HG03565 (cell line): ENCODE measurements around the gene PIK3R2.
A peak's percentile ranks its signal among the peaks of the same experiment; 100 is the strongest.
"Not testable (repeated sequence)": the region's sequence is repeated elsewhere in the genome, so short reads cannot be mapped to it uniquely, and the experiment has no call there.

ENCODE experiments used
- ATAC-seq: cut with Tn5 transposase; IDR thresholded peaks from one replicate; pipeline ENCODE4 v1.9.1; 2021; ENCODE audit warnings: mild to moderate bottlenecking, moderate library complexity; ENCODE audit not compliant: unreplicated experiment

PIK3R2 gene

DNA sequence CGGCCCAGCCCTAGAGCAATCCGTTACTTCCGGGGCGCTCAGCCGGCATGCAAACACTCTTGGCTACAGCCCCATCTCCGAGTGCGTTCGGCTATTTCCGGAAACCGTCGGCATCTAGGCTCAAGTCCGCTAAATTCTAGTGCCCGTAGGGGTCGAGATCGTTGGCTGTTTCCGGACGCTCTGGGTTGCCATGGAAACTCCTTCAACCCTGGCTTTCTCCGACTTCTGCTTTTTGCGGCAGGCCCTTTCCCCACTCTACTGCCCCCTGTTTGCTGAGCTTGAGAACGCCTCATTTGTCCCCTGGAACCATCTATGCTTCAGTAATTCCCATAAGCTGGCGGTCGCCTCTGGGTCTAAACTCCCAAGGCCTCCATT is 534 bp upstream of the PIK3R2 start:
- ATAC-seq = peak; percentile 60

DNA sequence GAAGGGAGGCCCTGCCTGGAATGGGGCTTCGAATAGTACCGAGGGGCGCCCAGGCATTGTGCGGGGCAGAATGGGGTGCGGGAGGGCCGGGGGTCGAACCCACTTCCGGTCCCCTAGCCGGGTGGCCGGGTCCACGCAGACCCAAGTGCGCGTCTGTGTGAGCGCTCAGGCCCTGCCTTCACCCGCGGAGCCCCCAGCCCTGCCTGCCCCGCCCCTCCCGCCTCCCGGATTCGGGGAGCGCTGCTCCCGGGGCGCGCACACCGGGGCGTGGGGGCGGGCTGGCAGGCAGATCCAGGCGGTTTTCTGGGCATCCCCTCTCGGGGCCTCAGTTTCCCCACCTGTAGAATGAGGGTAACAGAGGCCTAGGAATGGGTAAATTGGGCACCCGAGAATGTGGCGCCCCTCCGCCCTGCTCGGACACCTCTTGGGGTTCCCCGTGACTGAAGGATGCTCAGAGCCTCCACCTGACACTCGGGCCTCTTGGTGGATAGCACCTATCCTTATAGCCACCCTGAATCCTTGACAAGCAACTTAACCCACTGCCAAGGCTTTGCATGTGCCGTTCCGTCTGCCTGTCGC is 682 bp downstream of the PIK3R2 start:
- ATAC-seq = no peak

DNA sequence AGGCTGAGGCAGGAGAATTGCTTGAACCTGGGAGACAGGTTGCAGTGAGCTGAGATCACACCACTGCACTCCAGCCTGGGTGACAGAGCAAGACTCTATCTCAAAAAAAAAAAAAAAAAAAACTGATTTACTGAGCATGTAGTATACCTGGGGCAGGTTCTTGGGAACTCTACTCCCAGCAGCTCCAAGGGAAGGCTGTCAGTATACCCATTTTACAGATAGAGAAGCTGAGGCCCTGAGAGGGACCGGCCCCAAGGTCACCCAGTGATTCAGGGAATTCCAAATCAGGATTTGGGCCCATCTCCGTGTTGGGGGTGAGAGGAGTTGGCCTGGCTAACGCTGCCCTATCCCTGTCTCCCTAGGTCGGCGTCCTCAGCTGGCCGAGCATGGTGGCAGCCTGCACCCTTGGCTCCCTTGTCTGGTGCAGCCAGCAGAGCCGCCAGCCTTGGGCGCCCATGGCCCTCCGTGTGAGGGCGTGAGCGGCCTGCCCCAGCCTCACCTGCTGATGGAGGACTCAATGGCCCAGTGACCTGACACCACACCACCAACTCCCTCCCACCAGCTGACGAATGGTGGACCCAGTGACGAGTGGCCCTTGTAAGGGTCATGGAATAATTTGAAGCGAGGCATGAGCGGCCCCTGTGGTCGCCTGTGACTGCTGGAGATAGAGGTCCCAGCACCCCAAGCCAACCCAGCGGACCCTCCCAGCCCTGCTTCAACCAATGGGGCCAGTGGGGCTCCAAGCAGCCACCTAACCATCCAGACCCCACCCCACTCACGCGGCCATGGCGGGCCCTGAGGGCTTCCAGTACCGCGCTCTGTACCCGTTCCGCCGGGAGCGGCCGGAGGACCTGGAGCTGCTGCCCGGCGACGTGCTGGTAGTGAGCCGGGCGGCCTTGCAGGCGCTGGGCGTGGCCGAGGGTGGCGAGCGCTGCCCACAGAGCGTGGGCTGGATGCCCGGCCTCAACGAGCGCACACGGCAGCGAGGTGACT is 2.4 kb downstream of the PIK3R2 start:
- no peak for ATAC-seq

DNA sequence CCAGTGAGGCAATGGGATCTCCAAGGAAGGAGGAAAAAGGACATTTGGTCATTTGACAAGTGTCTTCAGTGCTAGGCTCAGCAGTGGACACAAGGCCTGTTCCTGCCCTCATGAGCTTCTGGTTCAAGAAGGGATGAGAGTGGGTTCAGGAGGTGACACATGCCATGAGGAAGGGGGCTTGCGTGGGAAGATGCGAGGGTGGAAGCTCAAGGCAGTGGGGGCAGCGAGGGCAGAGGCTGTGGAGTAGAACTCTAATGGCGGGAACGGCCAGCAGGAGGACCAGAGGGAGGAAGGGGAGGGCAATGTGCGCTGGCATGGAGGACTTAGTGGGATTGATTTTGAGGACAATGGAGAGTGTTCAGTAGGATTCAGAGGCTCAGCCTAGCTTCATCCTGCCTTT is 3.3 kb downstream of the PIK3R2 start:
- ATAC-seq = no peak

DNA sequence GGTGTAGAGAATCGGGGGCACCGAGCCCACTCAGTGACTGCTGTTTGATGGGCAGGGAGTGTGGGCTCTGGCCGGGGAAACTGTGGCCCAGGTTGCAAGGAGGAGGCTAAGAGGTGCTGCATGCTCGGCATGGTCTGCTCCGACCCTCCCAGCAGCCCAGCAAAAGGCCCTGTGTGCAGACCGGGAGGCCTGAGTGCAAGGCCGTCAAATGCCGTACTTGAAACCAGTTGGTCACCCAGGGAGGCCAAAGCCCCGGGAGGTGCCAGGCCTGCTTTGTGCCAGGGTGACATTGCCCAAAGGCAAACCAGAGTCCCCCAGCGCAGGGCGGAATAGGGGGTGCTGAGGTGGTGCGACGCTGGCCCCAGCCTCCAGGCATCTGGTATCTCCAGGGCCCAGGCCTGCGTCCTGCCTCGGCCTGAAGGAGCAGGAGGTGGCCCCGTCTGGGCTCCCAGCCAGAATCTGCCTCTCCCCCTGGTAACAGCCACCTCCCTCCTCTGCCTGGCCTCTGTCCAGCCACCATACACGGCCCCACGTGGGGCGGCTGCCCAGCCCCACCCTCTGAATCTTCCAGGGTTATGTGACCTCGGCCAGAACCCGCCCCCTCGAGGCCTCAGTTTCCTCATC is 4.0 kb downstream of the PIK3R2 start:
- no peak for ATAC-seq

DNA sequence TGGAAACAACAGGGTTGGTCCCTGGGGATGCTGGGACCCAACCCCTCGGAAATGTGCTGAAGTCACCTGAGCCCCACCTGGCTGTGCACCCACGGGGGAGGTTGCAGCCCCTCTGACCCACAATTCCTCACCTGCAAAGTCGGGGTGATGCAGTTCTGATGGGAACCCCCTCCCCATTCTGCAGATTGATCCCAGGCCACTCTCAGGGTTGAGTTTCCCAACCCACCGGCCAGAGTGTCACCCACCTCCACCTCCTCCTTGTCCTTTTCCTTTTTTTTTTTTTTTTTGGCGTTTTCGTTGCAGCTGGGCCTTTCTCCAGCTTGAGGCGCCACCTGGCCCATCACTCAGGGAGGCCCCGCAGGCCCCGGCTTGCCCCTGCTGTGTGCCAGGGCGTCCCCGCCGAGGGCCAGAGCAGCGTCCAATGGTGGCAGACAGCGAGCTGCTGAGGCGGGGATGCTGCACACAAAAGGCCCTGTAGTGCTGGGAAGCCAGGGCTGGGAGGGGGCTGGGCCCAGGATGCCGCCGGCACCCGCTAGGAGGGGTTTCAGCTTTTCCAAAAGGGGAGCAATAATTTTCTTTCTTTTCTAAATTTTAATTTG is 4.6 kb downstream of the PIK3R2 start:
- no peak for ATAC-seq

DNA sequence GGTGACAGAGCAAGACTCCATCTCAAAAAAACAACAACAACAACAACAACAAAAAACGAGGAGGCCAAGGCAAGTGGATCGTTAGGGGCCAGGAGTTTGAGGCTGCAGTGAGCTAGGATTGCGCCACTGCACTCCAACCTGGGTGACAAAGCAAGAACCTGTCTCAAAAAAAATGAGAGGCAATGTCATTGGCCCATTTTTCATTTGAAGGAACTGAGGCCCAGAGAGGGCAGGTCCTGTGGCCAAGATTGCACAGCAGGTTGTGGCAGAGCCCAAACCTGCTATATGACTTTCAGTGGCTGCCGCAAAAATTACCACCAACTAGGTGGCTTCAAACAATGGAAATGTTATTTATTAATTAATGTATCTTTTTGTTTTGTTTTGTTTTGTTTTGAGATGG is 5.5 kb downstream of the PIK3R2 start:
- no peak for ATAC-seq

DNA sequence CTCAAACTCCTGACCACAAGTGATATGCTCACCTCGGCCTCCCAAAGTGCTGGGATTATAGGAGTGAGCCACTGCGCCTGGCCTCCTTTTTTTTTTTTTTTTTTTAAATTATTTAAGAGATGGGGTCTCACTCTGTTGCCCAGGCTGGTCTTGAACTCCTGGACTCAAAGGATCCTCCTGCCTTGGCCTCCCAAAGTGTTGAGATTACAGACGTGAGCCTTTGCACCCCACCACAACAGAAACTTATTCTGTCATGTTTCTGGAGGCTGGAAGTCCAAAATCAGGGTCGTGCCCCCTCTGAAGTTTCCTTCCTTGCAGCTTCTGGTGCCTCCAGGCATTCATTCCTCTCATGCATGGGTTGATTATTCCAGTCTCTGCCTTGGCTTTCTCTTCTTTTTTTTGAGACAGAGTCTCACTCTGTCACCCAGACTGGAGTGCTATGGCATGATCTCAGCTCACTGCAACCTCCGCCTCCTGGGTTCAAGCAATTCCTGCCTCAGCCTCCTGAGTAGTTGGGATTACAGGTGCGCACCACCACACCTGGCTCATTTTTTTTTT is 6.2 kb downstream of the PIK3R2 start:
- not testable (repeated sequence) for ATAC-seq

DNA sequence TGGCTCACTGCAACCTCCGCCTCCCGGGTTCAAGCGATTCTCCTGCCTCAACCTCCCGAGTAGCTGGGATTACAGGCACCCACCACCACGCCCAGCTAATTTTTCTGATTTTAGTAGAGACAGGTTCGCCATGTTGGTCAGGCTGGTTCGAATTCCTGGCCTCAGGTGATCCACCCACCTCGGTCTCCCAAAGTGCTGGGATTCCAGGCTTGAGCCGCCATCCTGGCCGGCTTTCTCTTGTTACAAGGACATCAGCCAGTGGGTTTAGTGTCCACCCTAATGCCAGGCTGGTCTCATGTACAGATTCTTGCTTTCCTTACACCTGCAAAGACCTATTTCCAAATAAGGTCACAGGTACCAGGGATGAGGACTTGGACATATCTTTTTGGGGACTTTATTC is 6.8 kb downstream of the PIK3R2 start:
- no peak for ATAC-seq

DNA sequence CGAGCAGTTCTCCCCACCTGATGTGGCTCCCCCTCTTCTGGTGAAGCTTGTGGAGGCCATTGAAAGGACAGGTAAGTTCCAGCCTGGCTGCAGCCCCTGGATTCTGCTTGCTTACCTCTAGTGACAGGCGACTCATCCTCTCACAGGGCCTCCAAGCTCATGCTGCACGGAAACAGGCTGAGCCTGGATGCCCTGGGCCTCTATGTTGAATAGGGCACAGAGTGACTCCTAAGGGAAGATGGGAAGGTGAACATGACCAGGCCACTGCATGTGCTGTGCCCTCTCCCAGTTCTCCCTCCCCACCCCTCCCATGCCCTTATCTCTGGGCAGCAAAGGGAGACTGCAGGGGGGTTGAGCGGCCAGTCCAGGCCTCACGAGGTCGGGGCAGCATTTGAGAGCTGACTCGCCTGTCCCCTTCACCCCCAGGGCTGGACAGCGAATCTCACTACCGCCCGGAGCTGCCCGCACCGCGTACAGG is 7.6 kb downstream of the PIK3R2 start:
- ATAC-seq = no peak

DNA sequence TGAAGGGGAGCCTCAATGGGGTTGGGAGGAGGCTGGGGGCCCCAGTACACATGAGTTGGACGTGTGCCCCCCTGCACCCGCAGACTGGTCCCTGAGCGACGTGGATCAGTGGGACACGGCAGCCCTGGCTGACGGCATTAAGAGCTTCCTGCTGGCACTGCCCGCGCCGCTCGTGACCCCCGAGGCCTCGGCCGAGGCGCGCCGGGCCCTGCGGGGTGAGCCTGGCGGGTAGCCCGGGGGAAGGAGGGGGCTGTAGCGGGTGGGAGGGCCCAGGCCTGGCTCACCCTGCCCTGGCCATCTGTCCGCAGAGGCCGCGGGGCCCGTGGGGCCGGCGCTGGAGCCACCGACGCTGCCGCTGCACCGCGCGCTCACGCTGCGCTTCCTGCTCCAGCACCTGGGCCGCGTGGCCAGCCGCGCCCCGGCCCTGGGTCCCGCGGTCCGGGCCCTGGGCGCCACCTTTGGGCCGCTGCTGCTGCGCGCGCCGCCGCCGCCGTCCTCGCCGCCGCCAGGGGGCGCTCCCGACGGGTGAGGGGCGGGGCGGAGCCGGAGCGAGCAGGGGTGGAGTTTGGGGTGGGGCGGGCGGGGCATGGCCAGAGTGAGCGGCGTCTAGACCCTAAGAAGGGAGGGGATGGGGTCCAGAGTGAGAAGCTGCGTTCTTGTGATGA is 8.1 kb downstream of the PIK3R2 start:
- no peak for ATAC-seq

DNA sequence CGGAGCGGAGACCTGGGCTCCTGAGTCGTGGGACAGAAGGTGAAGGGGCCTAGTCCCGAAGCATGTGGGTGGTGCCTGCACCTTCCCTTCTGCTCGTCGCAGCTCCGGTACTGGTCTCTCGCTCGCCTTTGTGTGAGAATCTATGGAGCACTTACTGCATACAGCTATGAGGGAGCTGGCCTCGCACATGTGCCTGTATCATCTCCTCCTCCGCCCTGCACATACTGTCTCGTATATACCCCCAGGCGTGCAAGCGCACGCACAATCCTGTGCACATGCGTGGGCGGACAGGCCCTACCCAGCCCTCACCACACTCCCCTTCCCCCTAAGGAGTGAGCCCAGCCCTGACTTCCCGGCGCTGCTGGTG is 8.7 kb downstream of the PIK3R2 start:
- ATAC-seq = no peak

DNA sequence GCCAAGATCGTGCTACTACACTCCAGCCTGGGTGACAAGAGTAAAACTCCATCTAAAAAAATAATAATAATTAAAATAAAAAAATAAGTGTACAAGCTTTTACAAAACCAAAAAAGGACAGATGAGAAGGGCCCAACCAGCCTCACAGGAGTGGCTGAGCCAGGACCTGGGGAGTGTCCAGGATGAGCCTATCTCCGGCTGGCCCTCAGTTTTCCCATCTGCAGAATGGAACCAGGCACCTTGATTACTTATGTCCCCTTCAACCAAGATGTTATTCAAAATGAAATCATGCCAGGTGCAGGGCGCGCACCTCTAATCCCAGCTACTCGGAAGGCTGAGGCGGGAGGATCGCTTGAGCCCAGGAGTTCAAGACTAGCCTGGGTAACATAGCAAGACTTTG is 11.1 kb downstream of the PIK3R2 start:
- no peak for ATAC-seq

DNA sequence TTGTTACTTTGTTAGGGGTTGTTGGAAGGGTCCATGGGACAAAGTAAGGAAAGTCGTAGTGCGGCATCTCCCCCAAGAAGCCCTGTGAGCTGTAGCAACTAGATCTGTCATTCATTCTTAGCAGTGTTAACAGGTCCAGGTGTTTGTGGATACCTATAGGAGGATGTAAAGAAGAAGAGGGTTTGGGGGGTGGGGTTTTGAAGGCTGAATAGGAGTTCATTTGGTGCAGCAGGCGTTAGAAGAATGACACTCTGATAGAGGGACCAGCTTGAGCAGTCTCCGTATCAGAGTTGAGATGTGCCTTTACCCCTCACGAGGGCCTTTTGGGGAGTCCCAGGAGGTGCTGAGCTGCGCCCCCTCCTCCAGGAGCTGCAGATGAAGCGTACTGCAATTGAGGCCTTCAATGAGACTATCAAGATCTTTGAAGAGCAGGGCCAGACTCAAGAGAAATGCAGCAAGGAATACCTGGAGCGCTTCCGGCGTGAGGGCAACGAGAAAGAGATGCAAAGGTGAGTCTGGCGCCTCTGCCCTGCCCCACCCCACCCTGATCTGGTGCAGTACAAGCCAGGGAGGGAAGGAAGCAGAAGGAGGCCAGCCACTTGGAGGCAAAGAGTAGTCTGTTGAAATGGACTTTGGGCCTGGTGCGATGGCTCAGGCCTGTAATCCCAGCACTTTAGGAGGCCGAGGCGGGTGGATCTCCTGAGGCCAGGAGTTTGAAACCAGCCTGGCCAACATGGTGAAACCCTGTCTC is 13.0 kb downstream of the PIK3R2 start:
- no peak for ATAC-seq

DNA sequence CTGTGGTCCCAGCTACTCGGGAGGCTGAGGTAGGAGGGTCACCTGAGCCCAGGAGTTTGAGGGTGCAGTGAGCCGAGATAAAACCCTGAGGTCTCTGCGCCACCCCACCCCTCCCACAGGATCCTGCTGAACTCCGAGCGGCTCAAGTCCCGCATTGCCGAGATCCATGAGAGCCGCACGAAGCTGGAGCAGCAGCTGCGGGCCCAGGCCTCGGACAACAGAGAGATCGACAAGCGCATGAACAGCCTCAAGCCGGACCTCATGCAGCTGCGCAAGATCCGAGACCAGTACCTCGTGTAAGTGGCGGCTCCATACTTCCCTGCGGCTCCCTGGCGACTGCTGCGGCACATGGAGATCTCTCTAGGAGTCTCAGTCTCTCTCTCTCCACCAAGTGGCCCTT is 14.0 kb downstream of the PIK3R2 start:
- no peak for ATAC-seq

DNA sequence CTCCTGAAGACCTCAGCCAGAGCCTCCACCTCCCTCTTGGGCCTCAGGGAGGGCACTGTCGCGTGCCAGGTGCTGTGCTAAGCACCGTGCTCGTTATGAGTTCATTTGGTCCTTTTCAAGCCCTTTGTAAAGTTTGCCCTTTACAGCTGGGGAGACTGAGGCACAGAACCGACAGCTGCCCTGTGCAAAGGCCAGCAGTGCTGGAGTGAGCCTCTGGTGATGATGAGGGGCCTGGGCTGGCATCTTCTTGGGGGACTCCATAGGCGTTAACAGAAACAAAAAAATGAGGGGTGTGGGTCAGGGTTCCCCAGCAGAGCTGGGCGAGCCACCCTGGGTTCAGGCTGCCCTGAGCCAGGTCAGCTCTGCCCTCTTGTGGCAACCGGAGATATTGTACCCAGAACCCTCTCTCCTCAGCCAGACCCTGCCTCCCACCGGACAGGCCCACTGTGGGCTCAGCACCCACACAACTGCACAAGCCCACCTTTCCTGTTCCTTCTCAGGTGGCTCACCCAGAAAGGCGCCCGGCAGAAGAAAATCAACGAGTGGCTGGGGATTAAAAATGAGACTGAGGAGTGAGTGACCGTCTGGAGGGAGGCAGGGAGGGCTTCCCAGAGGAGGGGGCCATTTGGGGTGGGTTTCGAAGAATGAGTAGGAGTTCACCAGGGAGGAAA is 15.1 kb downstream of the PIK3R2 start:
- no peak for ATAC-seq

DNA sequence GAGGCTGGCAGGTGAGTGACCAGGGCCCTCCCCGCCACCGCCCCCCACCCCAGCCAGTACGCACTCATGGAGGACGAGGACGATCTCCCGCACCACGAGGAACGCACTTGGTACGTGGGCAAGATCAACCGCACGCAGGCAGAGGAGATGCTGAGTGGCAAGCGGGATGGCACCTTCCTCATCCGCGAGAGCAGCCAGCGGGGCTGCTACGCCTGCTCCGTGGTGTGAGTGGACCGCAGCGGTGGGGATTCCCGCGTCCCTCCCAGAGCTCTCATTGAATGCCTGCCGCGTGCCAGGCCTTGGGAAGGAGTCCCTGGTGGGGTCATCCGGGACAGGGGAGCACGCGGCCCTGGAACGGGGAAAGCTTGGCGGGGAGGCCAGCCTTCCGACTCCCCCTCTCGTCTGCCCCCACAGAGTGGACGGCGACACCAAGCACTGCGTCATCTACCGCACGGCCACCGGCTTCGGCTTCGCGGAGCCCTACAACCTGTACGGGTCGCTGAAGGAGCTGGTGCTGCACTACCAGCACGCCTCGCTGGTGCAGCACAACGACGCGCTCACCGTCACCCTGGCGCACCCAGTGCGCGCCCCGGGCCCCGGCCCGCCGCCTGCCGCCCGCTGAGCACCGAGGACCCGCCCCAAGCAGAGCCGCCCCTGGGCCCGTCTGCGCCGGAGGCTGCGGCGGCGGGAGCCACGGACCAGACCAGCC is 15.9 kb downstream of the PIK3R2 start:
- no peak for ATAC-seq

DNA sequence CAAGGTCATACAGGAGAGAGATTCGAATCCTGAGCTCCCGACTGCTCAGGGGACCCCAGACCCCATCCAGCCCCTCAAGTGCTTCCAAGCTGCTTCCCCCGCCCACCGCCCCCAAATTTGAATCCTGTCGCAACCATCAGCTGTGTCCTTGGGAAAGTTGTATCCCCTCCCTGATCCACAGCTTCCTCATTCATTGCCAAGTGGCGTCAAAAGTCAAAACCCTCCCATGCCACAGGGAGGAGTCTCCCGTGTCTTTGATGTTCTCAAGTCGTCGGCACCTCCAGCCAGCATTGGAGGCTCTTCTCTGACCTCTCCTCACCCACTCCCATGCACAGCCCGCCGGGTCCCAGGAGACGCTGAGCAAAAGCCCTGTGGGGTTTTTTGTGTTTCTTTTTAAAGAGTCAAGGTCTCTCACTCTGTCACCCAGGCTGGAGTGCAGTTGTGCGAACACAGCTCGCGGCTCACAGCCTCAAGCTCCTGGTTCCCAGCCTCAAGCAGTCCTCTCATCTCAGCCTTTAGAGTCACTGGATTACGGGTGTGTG is 17.8 kb downstream of the PIK3R2 start:
- no peak for ATAC-seq
